Stomach (tissue), 4 donors: Measurements from ENCODE around the gene TBC1D16.

Source experiments
- CTCF ChIP-seq, 7 experiments: fragments of 450-650 bp in 4 of 7; fragments of 200-600 bp in 3 of 7; sonication (generic) in 3 of 7; IDR thresholded peaks; one replicate each; pipeline ENCODE4 v1.5.1; 2016 to 2019; ENCODE audit warnings: antibody characterized with exemption in 7 of 7, control low read depth in 2 of 7, mild to moderate bottlenecking in 1 of 7
- EP300 ChIP-seq: sonication (generic); formaldehyde crosslinking; IDR thresholded peaks from one replicate; pipeline ENCODE4 v1.6.1; 2017; ENCODE audit warnings: antibody characterized with exemption
- POLR2AphosphoS5 ChIP-seq, 3 donors: sonication (generic); formaldehyde crosslinking; IDR thresholded peaks; one replicate each; pipeline ENCODE4 v1.6.1; 2016; ENCODE audit warnings: antibody characterized with exemption in 3 of 3

GRCh38 chr17:79936050-79936449, 99.6 kb downstream of the TBC1D16 start:
- TF ChIP-seq POLR2AphosphoS5 (IDR thresholded peaks at IDR 0.05): no peak
- TF ChIP-seq EP300: no peak
- no peak for TF ChIP-seq CTCF (IDR thresholded peaks at IDR 0.05)
